Dermis microvascular lymphatic vessel endothelial cell (primary cell): ENCODE data around the gene ADAMTS13. TPM values are rescaled to one million over a fixed set of nuclear protein-coding genes. Genes with fewer than 3 reads are reported as not detected.
"Not testable (repeated sequence)": the region's sequence is repeated elsewhere in the genome, so short reads cannot be mapped to it uniquely, and the experiment has no call there.

Experiments
- DNase-seq, 2 donors: peaks; one replicate each; pipeline versions ENCODE4 v3.0.0 to v3.0.0-alpha.2; 2010; ENCODE audit warnings: low read depth in 2 of 2
- total RNA-seq: library from RNA; depleted of rRNA; stranded (reverse); fragments of >200 nt; gene quantifications from 2 replicates; pipeline ENCODE4 v1.2.1, GENCODE V29; 2014

ADAMTS13 gene
- total RNA-seq, 1 donor from 2014 or later = 0.39 TPM

DNA sequence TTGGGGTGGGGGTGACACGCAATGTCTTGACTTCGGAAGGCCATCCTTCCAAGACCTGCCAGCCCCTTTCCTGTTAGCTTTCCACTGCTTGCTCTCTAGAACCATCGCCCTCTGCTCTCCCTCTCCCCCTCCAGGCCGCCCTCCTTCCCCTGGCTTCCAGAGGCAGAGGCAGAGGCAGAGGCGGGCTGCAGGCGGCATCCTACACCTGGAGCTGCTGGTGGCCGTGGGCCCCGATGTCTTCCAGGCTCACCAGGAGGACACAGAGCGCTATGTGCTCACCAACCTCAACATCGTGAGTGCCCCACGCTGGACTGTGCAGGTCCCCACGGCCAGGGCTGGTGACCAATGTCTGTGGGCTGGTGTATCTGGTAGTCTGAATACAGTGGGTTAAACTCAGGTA is 2.0 kb downstream of the ADAMTS13 start:
- DNase-seq = no peak

DNA sequence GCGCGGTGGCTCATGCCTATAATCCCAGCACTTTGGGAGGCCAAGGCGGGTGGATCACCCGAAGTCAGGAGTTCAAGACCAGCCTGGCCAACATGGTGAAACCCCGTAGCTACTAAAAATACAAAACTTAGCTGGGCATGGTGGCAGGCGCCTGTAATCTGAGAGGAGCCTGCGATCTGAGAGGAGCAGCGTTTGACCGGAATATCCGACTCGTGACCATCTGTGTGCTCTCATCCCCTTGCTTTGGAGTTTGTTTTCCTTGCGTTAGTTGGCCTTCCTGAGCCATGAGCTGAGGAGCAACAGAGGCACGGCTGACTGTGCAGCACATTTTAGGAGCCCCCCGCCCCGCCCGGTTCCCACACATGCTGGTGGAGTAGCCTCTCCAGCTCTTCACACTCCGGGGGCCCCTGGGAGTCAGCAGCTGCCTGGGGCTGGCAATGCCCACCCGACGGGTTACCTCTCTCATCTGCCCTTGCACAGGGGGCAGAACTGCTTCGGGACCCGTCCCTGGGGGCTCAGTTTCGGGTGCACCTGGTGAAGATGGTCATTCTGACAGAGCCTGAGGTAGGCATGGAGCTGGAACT is 3.0 kb downstream of the ADAMTS13 start:
- DNase-seq = no peak

DNA sequence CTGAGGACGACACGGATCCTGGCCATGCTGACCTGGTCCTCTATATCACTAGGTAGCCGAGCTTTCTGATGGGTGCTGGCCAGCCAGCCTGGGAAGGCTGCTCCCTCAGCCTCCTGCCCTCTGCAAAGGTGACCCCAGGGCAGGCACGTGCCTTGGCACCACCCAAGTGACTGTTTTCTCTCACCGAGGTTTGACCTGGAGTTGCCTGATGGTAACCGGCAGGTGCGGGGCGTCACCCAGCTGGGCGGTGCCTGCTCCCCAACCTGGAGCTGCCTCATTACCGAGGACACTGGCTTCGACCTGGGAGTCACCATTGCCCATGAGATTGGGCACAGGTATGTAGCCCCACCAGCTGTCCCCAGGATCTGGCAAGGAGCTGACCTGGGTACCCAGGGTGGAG is 3.8 kb downstream of the ADAMTS13 start:
- DNase-seq = no peak

DNA sequence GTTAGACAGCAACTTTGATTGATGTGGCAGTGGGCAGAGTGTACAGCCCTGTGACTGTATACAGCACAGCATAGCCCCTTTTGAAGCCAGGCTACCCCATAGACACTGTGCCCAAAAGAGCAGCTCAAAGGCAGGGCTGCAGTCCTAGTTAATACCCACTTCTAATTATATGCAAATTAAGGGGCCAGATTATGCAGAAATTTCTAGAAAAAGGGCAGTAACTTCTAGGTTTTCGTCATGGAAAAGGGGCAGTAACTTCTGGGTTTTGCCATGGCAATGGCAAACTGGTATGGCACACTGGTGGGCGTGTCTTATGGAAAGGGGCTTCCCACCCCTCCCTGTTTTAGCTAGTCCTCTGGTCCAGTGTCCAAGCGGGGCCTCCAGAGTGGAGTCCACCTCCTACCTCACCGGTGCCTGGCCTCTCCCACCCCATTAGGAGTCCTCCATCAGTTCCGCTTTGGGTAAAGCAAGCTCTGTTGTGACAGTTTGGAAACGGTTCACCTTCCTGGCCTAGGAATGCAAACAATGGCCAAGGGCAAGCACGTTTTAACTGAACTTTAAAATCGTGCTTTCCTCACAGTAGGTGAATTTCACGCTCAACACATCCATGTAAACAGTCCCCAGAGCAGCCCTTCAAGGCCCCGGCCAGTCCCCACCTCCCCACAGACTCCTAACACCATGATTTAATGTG is 5.6 kb downstream of the ADAMTS13 start:
- no peak for DNase-seq

DNA sequence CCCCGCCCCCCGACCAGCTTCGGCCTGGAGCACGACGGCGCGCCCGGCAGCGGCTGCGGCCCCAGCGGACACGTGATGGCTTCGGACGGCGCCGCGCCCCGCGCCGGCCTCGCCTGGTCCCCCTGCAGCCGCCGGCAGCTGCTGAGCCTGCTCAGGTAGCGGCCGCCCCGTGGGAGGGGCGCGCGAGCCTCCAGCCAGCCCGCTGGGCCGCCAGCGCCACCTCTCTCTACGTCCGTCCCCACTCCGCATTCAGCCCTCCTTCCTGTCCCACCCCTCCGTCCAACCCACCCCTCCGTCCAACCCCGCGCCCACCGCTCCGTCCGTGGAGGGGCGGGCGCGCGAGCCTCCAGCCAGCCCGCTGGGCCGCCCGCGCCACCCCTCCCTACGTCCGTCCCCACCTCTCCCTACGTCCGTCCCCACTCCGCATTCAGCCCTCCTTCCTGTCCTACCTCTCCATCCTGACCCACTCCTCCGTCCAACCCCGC is 6.5 kb downstream of the ADAMTS13 start:
- peak in 1 of 2 donors; percentile 22 for DNase-seq

DNA sequence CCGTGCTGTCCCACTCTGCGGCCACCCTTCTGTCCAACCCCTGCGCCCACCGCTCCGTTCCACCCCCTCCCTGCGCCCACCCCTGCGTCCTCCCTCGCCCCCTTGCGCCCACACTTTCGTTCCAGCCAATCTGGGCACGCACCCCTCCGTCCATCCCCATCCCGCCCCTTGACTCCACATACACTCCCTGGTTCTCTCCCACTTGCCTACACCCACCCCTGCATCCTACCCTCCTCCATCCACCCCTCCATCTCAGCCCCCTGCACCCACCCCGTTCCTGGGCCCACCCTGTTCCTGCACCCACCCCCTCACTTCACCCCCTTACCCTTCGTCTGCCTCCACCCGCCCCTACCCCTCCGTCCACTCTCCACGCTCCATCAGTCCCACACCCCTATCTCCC is 7.0 kb downstream of the ADAMTS13 start:
- DNase-seq = no peak

DNA sequence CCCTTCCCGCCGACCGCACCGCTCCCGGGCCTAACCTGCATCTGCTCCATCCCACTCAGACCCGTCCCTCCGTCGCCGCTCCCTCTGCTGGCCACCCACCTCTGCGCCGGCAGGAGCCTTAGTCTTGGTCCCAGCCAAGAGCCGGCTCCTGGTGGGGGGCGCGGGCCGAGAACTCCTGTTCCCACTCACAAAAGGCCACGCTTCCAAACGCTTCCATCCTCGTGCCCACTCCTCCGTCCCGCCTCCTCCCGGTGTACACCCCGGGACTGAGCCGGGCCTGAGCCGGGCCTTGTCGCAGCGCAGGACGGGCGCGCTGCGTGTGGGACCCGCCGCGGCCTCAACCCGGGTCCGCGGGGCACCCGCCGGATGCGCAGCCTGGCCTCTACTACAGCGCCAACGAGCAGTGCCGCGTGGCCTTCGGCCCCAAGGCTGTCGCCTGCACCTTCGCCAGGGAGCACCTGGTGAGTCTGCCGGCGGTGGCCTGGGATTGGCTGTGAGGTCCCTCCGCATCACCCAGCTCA is 7.5 kb downstream of the ADAMTS13 start:
- peak; percentile 12 to 39 for DNase-seq

DNA sequence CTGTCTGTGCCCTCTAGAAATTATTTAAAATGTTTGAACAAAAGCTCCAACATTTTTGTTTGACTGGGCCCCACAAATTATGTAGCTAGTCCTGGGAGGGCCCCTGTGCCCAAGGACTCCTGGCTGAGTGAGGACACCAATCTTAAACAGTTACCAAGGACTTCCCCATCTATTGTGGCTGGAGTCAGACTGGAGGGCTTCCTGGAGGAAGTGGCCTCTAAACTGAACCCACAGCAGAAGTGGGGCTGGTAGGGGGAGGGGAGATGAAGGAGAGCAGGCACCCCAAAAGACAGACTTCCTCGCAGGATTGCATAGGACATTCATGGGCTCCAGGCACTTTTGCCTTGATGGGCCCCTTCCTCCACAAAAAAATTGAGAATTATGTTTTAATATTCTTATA is 8.1 kb downstream of the ADAMTS13 start:
- no peak for DNase-seq

DNA sequence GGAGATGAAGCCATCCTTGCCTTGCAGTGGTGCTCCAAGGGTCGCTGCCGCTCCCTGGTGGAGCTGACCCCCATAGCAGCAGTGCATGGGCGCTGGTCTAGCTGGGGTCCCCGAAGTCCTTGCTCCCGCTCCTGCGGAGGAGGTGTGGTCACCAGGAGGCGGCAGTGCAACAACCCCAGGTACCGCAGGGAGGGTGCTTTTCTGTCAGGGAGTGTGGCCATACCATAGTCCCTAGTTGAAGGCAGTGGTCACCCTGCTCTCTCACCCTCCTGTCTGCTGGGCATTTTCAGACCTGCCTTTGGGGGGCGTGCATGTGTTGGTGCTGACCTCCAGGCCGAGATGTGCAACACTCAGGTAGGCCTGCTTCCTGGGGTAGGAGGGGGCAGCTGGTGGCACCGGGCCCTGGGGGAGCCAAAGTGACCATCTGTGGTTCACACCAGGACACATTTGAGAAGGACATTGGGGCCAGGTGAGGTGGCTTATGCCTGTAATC is 11.2 kb downstream of the ADAMTS13 start:
- DNase-seq = no peak

DNA sequence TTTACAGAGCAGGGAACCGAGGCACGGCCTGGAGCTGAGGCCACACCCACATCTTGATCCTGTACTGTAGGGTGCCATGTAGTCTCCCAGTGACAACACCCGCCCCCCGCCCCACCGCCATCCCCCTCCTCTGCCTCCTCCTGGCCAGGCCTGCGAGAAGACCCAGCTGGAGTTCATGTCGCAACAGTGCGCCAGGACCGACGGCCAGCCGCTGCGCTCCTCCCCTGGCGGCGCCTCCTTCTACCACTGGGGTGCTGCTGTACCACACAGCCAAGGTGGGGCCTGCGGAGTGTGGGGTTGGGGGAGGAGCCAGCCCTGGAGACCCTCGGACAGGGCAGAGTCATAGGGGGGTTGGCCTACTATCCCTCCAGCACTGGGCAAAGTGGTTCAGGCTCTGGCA is 14.5 kb downstream of the ADAMTS13 start:
- DNase-seq = no peak

DNA sequence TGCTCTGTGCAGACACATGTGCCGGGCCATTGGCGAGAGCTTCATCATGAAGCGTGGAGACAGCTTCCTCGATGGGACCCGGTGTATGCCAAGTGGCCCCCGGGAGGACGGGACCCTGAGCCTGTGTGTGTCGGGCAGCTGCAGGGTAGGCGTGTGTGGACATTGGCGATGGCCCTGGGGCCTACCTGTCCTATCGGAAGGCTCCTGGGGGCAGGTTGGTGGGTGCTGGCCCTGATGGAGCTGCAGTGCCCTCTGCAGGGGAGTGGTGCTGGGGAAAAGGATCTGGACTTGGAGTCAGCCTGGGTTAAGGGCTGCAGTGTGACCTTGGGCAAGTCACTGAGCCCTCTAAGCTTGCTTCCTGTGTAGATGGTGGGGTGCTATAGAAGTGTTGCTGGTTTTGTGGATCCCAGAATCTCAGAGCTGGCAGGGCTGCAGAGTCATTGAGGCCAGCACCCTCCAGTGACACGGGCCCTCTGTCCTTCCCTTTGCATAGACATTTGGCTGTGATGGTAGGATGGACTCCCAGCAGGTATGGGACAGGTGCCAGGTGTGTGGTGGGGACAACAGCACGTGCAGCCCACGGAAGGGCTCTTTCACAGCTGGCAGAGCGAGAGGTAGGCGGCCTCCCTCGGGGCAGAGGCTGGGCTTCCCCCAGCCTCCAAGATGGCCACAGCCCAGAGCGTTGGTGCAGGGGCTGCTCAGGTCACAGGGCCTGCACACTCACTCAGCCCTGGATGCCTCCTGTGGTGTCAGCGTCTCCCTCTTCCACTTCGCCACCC is 15.8 kb downstream of the ADAMTS13 start:
- DNase-seq = no peak

DNA sequence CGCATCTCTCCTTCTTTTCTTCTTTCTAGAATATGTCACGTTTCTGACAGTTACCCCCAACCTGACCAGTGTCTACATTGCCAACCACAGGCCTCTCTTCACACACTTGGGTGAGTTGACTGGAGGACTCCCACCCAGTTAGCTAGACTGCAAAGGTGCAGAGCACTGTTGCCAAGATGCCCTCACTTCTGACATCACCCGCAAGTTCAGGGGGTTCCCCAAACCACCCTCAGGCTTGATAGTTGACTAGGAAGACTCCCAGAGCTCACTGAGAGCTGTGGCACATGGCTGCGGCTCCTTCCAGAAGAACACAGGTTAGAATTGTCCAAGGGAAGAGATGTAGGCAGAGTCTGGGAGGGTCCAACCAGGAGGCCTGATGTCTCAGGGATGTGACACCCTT is 17.2 kb downstream of the ADAMTS13 start:
- DNase-seq = no peak

DNA sequence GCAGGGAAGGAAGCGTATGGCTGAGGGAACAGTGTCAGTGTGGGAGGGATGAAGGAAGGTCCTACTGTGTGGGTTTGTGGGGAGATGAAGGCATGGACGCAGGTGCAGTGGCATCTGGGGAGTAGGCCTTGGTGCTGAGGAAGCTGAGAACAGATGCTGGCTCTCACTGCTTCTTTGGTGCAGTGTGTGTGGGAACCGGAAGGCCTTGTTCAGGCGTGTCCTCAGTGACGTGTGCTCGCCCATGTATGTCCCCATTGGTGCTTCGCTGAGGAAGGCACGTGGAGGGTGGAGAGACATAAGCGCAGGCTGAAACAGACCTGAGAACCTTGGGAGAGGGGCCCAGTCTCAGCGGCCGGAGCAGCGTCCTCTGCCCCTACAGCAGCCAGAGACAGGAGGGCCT is 18.7 kb downstream of the ADAMTS13 start:
- DNase-seq = no peak

DNA sequence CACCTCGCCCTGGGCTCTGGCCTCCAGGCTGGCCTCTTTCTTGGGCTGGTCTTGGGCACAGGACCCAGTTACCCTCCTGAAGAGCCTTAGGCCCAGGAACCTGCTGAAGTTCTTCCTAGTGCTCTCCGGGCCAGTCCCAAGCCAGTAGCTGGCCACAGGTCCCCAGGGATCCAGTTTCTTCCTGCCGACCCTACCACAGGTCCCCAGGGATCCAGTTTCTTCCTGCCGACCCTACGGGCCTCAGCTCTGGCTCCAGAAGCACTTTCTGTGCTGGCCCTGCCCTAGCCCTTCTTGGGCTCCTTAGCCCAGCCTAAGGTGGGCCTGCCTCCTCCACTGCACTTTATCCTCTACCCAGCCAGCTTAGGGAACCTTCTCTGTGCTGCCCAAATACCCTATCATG is 19.4 kb downstream of the ADAMTS13 start:
- no peak for DNase-seq

DNA sequence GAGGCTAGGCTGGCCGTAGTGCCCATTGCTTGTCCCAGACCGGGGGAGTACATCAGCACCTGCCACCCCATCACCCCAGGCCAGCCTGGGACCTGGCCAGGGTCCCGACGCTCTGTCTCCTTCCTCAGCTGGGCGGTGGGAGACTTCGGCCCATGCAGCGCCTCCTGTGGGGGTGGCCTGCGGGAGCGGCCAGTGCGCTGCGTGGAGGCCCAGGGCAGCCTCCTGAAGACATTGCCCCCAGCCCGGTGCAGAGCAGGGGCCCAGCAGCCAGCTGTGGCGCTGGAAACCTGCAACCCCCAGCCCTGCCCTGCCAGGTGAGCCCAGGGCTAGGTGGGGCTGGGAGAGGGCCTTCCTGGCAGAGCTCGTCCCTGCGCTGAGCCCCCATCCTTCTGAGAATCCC is 21.1 kb downstream of the ADAMTS13 start:
- DNase-seq = no peak

DNA sequence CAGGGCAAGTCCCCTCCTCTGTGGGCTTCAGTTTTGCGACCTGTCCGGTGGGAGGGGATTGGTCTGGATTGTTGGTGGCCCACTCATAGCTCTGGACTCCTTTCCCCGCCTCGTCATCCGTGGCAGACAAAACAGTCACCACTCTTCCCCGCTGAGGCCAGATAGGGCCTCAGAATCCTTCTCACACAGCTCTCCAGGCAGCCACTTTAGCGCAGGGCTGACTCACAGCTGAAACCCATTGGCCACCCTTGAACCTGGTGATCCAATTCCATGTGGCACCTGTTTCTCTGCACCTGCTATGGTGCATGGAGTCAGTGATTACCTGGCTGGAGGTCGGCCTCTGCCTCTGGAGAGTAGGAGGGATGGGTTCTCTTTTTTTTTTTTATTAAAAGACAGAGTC is 21.8 kb downstream of the ADAMTS13 start:
- DNase-seq = no peak

DNA sequence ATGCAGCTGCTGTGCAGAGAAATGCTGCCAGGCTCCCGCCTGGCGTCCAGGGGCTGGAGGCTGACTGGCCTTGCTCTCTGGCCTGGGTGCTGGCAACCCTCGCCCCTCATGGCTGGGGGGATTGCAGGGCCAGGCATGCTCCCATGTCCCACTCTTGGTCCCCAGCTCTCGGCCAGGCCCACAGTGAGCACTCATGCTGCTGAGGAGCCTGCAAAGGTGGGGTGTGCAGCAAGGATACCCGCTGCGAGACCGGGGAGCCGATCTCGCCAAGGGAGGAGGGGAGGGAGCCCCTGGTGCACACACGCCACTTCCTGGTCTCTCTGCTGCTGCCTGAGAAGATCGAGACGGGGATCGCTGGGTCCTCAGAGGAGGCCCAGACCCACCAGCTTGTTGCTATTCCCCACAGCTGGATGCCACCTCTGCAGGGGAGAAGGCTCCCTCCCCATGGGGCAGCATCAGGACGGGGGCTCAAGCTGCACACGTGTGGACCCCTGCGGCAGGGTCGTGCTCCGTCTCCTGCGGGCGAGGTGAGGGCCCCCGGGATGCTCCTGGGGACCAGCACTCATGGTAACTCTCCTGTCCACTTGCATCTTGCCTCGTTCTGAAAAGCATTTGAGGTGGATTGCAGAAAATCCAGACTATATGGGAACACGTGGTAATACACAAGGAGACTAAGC is 23.3 kb downstream of the ADAMTS13 start:
- no peak for DNase-seq

DNA sequence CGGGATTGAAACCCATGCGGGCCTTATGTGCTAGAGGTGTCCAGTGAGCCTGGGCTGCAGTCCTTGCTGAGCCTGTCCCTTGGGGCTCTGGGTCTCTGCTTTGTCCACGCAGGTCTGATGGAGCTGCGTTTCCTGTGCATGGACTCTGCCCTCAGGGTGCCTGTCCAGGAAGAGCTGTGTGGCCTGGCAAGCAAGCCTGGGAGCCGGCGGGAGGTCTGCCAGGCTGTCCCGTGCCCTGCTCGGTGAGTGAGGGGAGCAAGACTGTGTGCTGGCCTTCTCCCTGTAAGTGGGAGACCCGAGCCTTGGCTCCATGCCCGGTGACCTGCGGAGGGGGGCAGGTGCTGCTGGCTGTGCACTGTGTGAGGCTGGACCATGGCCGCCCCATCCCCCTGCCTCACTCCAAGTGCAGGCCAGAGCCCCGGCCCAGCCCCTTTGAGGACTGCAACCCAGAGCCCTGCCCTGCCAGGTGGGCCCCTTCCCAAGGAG is 26.4 kb downstream of the ADAMTS13 start:
- DNase-seq = no peak

DNA sequence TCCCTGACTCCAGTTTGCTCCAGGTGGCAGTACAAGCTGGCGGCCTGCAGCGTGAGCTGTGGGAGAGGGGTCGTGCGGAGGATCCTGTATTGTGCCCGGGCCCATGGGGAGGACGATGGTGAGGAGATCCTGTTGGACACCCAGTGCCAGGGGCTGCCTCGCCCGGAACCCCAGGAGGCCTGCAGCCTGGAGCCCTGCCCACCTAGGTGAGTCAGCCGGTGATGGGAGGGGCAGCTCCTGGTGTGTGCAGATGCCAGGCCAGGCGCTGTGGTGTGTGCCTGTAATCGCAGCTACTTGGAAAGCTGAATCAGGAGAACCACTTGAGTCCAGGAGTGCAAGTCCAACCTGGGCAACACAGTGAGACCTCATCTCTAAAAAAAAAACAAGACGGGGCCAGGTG is 27.6 kb downstream of the ADAMTS13 start:
- DNase-seq = no peak

DNA sequence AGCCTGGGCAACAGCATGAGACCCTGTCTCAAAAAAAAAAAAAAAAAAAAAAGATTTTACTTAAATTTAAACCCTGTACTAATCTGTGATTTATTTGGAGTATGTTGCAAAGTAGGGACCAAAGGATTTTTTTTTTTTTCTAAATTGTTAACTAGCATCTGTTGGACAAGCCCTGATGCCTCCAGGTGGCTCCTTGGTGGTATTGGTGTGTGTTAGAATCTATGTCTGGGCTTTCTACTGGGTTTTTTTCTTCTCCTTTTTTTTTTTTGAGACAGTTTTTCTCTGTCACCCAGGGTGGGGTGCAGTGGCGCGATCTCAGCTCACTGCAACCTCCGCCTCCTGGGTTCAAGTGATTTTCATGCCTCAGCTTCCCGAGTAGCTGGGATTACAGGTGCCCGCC is 29.7 kb downstream of the ADAMTS13 start:
- not testable (repeated sequence) for DNase-seq

DNA sequence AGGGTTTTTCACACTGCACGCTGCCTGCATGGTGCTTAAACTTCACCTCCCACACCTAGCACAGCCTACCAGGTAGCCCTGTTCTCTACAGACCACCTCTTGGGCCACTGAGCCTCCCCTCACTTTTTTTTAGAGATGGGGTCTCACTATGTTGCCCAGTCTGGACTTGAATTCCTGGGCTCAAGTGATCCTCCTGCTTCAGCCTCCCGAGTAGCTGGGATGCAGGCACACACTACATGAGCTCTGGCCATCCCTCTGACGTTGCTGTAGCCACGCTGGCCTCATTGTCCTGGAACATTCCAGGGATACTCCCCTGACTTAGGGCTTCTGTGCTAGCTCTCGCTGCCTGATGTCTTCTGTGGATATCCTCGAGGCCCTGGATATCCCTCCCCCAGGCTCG is 30.4 kb downstream of the ADAMTS13 start:
- DNase-seq = no peak

DNA sequence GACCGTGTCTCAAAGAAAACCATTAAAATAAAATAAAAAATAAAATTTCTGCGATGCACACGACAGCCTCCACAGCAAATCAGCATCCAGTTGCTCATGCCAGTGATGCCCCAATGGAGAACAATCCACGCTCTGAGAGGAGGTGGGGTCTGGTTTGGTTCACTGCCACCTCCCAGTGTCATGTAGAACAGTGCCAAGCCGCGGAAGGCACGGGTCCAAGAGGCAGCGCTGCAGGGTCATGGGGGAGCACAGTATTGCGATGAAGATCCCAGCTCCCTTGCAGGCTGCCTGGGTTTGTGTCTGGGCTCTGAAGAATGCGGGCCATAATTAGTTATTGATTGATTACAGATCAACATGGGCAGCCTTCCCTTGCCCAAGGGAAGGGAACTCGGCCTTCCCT is 31.5 kb downstream of the ADAMTS13 start:
- DNase-seq = no peak
